Measurements from ENCODE around the gene LPIN2. TPM values are rescaled to one million over a fixed set of nuclear protein-coding genes. Genes with fewer than 3 reads are reported as not detected.

Gene LPIN2
- total and polyA plus RNA-seq, 2 of the 13 experiments (the other 11 are each of a cell fraction or from before 2014, with no cell fraction given): 46.0 to 119 TPM

DNA sequence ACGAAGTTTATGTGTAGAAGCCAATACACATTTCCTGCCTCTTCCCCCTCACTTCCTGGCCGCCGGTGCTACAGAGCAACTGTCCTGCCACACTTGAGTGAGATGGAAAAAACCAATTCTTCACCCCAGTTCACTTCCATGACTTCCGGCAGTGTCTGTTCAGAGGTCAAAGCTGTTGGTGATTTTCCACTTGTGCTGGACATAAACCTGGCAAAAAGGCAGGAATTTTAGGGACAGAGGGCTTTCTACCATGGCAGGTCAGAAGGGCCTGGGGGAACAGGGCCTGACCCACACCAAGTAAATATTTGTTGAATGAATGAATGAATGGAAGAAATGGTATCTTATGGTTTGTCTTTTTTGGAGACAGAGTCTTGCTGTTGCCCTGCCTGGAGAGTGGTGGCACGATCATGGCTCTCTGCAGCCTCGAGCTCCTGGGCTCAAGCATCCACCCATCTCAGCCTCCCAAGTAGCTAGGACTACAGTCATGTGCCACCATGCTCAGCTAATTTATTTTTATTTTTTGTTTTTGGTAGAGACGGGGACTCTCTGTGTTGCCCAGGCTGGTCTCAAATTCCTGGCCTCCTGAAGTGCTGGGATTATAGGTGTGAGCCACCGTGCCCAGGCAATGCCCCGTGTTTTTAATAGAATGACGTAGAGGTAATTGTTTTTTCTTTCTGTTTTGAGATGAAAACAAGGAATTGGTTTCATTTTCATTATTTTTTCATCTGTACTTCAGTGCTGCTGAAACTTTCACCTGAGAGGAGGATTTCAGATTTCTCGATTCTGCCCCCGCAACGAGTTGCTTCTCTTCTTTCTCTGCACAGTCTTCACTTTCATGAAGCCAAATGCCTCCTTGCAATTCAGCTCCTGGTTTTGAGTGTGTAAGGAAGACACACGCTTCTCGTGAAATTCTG, 48.0 kb upstream of the LPIN2 start (continued):
- TF ChIP-seq, protein P1, sequence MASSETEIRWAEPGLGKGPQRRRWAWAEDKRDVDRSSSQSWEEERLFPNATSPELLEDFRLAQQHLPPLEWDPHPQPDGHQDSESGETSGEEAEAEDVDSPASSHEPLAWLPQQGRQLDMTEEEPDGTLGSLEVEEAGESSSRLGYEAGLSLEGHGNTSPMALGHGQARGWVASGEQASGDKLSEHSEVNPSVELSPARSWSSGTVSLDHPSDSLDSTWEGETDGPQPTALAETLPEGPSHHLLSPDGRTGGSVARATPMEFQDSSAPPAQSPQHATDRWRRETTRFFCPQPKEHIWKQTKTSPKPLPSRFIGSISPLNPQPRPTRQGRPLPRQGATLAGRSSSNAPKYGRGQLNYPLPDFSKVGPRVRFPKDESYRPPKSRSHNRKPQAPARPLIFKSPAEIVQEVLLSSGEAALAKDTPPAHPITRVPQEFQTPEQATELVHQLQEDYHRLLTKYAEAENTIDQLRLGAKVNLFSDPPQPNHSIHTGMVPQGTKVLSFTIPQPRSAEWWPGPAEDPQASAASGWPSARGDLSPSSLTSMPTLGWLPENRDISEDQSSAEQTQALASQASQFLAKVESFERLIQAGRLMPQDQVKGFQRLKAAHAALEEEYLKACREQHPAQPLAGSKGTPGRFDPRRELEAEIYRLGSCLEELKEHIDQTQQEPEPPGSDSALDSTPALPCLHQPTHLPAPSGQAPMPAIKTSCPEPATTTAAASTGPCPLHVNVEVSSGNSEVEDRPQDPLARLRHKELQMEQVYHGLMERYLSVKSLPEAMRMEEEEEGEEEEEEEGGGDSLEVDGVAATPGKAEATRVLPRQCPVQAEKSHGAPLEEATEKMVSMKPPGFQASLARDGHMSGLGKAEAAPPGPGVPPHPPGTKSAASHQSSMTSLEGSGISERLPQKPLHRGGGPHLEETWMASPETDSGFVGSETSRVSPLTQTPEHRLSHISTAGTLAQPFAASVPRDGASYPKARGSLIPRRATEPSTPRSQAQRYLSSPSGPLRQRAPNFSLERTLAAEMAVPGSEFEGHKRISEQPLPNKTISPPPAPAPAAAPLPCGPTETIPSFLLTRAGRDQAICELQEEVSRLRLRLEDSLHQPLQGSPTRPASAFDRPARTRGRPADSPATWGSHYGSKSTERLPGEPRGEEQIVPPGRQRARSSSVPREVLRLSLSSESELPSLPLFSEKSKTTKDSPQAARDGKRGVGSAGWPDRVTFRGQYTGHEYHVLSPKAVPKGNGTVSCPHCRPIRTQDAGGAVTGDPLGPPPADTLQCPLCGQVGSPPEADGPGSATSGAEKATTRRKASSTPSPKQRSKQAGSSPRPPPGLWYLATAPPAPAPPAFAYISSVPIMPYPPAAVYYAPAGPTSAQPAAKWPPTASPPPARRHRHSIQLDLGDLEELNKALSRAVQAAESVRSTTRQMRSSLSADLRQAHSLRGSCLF (CRISPR knock-in tag; IDR thresholded peaks at IDR 0.05; ENCODE audit: borderline replicate concordance): 0 out of 2 replicates have a peak, but pooled peaks have one; percentile 14
- TF ChIP-seq ZNF660 (CRISPR knock-in tag; IDR thresholded peaks at IDR 0.05; ENCODE audit: borderline replicate concordance, low read depth): no peak
- peak; percentile 13; the same call in 1 of the 2 replicates for TF ChIP-seq GFI1 (CRISPR knock-in tag; IDR thresholded peaks at IDR 0.05; ENCODE audit: borderline replicate concordance)
- peak; percentile 77 for TF ChIP-seq PRPF4 (IDR thresholded peaks at IDR 0.05; ENCODE audit: low read depth, low read length, poor library complexity, severe bottlenecking)
- 0 out of 2 replicates have a peak, but pooled peaks have one; percentile 50 for TF ChIP-seq ZNF431 (CRISPR knock-in tag; IDR thresholded peaks at IDR 0.05; ENCODE audit: borderline replicate concordance, low read depth)
- TF ChIP-seq NR1H2 (CRISPR knock-in tag; IDR thresholded peaks at IDR 0.05; ENCODE audit: borderline replicate concordance, low read depth): no peak
- TF ChIP-seq, protein P2, sequence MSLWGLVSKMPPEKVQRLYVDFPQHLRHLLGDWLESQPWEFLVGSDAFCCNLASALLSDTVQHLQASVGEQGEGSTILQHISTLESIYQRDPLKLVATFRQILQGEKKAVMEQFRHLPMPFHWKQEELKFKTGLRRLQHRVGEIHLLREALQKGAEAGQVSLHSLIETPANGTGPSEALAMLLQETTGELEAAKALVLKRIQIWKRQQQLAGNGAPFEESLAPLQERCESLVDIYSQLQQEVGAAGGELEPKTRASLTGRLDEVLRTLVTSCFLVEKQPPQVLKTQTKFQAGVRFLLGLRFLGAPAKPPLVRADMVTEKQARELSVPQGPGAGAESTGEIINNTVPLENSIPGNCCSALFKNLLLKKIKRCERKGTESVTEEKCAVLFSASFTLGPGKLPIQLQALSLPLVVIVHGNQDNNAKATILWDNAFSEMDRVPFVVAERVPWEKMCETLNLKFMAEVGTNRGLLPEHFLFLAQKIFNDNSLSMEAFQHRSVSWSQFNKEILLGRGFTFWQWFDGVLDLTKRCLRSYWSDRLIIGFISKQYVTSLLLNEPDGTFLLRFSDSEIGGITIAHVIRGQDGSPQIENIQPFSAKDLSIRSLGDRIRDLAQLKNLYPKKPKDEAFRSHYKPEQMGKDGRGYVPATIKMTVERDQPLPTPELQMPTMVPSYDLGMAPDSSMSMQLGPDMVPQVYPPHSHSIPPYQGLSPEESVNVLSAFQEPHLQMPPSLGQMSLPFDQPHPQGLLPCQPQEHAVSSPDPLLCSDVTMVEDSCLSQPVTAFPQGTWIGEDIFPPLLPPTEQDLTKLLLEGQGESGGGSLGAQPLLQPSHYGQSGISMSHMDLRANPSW (CRISPR knock-in tag; IDR thresholded peaks at IDR 0.05; ENCODE audit: borderline replicate concordance): peak; percentile 72; the same call in 1 of the 2 replicates
- TF ChIP-seq, protein P3, sequence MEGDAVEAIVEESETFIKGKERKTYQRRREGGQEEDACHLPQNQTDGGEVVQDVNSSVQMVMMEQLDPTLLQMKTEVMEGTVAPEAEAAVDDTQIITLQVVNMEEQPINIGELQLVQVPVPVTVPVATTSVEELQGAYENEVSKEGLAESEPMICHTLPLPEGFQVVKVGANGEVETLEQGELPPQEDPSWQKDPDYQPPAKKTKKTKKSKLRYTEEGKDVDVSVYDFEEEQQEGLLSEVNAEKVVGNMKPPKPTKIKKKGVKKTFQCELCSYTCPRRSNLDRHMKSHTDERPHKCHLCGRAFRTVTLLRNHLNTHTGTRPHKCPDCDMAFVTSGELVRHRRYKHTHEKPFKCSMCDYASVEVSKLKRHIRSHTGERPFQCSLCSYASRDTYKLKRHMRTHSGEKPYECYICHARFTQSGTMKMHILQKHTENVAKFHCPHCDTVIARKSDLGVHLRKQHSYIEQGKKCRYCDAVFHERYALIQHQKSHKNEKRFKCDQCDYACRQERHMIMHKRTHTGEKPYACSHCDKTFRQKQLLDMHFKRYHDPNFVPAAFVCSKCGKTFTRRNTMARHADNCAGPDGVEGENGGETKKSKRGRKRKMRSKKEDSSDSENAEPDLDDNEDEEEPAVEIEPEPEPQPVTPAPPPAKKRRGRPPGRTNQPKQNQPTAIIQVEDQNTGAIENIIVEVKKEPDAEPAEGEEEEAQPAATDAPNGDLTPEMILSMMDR (CRISPR knock-in tag; IDR thresholded peaks at IDR 0.05): 0 out of 2 replicates have a peak, but pooled peaks have one; percentile 7
- TF ChIP-seq ZNF775 (CRISPR knock-in tag; IDR thresholded peaks at IDR 0.05; ENCODE audit: borderline replicate concordance): no peak
- TF ChIP-seq ZNF629 (CRISPR knock-in tag; conservative IDR thresholded peaks at IDR 0.05): no peak
- no peak for TF ChIP-seq RBAK (CRISPR knock-in tag; IDR thresholded peaks at IDR 0.05)
- TF ChIP-seq ZNF205 (CRISPR knock-in tag; IDR thresholded peaks at IDR 0.05): peak; percentile 58; the same call in 1 of the 2 replicates
- TF ChIP-seq ISX (CRISPR knock-in tag; conservative IDR thresholded peaks at IDR 0.05): no peak
- TF ChIP-seq ZNF136 (CRISPR knock-in tag; IDR thresholded peaks at IDR 0.05; ENCODE audit: low read depth): no peak
- TF ChIP-seq ZNF292 (CRISPR knock-in tag; IDR thresholded peaks at IDR 0.05; ENCODE audit: borderline replicate concordance, low read depth): peak; percentile 82; the same call in 1 of the 2 replicates
- peak; percentile 40 to 49; a peak in 3 of 4 replicates for TF ChIP-seq POLR2A (IDR thresholded peaks at IDR 0.05; ENCODE audit: insufficient read depth in 1 of 2, low read depth in 2 of 2, low read length in 2 of 2)
- peak; percentile 8; the same call in 1 of the 2 replicates for TF ChIP-seq RAD21 (CRISPR knock-in tag; IDR thresholded peaks at IDR 0.05)
- TF ChIP-seq ZNF335 (CRISPR knock-in tag; IDR thresholded peaks at IDR 0.05): peak; percentile 75; the same call in 1 of the 2 replicates
- no peak for TF ChIP-seq ZNF143 (CRISPR knock-in tag; IDR thresholded peaks at IDR 0.05)
- no peak for TF ChIP-seq FOXK2 (IDR thresholded peaks at IDR 0.05)

Data from HepG2 (cell line).